ENCODE data around the gene YPEL4.

DNA sequence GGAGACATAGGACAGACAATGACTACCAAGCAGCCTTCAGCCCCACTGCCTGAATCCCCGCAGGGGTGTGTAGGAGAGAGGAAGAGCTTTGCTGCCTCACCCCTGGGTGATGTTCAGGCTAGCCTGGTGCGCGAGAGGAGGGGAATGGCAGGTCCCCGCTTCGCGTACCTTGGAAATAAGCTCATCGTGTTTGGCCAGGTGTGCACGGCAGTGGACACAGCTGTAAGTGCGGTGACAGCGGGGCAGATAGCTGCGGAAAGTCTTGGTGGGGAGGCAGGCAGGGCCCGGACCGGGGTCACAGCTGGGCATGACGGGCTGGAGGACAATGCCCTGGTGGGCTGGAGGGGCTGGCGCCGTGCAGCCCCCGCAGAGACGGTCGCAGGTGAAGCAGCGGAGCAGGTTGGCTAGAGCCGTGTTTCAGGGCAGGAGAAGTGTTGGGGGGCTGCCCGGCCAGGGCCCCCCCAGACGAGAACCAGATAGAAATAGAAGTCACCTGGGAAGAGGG, 2.9 kb downstream of the YPEL4 start:
- TF ChIP-seq CTCF (IDR thresholded peaks at IDR 0.05; ENCODE audit: low read depth, low read length, poor library complexity, severe bottlenecking) (no peak), EZH2phosphoT487 (IDR thresholded peaks at IDR 0.05; ENCODE audit: borderline replicate concordance, low read length) (no peak)
